ENCODE measurements around the gene CNOT6.

- TF ChIP-seq CTCF (IDR thresholded peaks at IDR 0.05; ENCODE audit: low read length) = no peak
- no peak for TF ChIP-seq EZH2 (IDR thresholded peaks at IDR 0.05; ENCODE audit: borderline replicate concordance, low read length)
Measured at GRCh38 chr5:180613188-180613813, 119.1 kb downstream of the CNOT6 start.

Data from OCI-LY1 (cell line).